HAP-1 (cell line): ENCODE data around the gene MRM1.

Experiments used
- DNase-seq, 2 experiments: peaks; one replicate each; pipeline ENCODE4 v3.0.0-alpha.2; 2016 to 2020; ENCODE audit warnings: low spot score in 2 of 2
- H3K27me3 ChIP-seq: fragments of 250-450 bp; sonication (Bioruptor Pico); 2 replicates; pipeline ENCODE4 v1.5.1; 2020; ENCODE audit warnings: low read depth, mild to moderate bottlenecking, moderate library complexity
- H3K36me3 ChIP-seq: fragments of 250-450 bp; sonication (Bioruptor Pico); replicated peaks from 2 replicates; pipeline ENCODE4 v1.5.1; 2020; ENCODE audit warnings: mild to moderate bottlenecking
- H3K4me1 ChIP-seq: fragments of 250-450 bp; sonication (Bioruptor Pico); 2 replicates; pipeline ENCODE4 v1.5.1; 2020; ENCODE audit warnings: mild to moderate bottlenecking
- H3K4me3 ChIP-seq: fragments of 250-450 bp; sonication (Bioruptor Pico); 2 replicates; pipeline ENCODE4 v1.5.1; 2020; ENCODE audit warnings: mild to moderate bottlenecking, moderate library complexity
- H3K9me3 ChIP-seq: fragments of 250-450 bp; sonication (Bioruptor Pico); 2 replicates; pipeline ENCODE4 v1.5.1; 2020; ENCODE audit warnings: mild to moderate bottlenecking, moderate library complexity
- in situ Hi-C: fragments of 300-500 bp; cut with MboI; formaldehyde crosslinking; loops from 3 replicates; pipeline ENCODE4 v1.14.3; 2020; ENCODE audit warnings: low sequenced_read_pairs, inconsistent platforms, mixed read lengths

The MRM1 gene

DNA sequence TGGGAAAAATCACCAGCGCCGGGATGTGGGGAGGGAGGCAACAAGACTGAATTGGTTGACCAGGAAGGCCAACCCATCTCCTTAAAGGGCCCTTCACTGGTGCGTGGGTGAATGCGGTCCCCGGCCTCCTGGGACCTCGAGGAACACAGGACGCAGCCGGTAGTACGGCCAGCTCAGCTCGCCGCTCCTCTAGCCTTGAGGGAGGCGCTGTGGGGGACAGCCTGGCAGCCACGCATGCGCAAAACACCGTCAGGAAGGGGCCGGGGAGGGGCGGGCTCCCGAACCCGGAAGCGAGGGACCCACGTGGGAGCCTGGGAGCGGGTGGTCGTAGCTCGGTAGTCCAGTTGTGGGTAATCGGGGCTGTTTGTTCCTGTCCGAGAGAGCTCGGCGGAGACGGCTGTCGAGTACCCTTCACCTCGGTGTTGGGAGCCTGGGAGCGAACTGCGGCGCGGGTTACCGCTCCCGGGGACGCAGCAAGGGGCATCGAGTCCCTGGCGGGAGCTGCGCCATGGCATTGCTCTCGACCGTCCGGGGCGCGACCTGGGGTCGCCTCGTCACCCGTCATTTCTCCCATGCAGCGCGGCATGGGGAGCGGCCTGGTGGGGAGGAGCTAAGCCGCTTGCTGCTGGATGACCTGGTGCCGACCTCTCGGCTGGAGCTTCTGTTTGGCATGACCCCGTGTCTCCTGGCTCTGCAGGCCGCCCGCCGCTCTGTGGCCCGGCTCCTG is at the start of gene MRM1:
MRM1 (plus strand) TSS at position 281 of the 727 bp plus-strand sequence; CDS start at position 509, 228 bp downstream.
- peaks cover 18% of the 10 kb centered on the region for H3K4me1 ChIP-seq
- peak within 1 kb of the TSS; percentile 89 for H3K4me3 ChIP-seq
- H3K27me3 ChIP-seq, result no peaks in the 10 kb centered on the region
- in situ Hi-C loops, result loop anchor here (25.0 kb wide), 2 partner anchors 636 to 761 kb away; no protein-coding TSS in a partner anchor
- no peaks in the 10 kb centered on the region for H3K9me3 ChIP-seq
- peaks cover 9% of the 10 kb centered on the region; the same call in 1 of the 2 replicates for H3K36me3 ChIP-seq
- DNase-seq, result peak; percentile 91 to 98

- Histone ChIP-seq H3K4me1 (peaks cover 10% of the 10 kb centered on the region), H3K4me3 (no peak overlapping the region), H3K9me3 (no peaks in the 10 kb centered on the region), H3K27me3 (no peaks in the 10 kb centered on the region), H3K36me3 (peaks cover 21% of the 10 kb centered on the region)
- in situ Hi-C loops, result no loop called here
- no peak for DNase-seq
Observed at GRCh38 chr17:36553459-36553858, 47.9 kb upstream of the MRM1 start.

- Histone ChIP-seq H3K27me3 (no peaks in the 10 kb centered on the region), H3K9me3 (no peaks in the 10 kb centered on the region), H3K4me1 (no peaks in the 10 kb centered on the region), H3K36me3 (peaks cover 82% of the 10 kb centered on the region), H3K4me3 (no peak overlapping the region)
- in situ Hi-C loops, result no loop called here
- no peak for DNase-seq
Observed at GRCh38 chr17:36566081-36566480, 35.3 kb upstream of the MRM1 start.

GRCh38 chr17:36575028-36575427 is 26.4 kb upstream of the MRM1 start:
- in situ Hi-C loops, result no loop called here
- no peak overlapping the region for H3K4me3 ChIP-seq
- H3K9me3 ChIP-seq, result no peaks in the 10 kb centered on the region
- no peaks in the 10 kb centered on the region for H3K27me3 ChIP-seq
- peaks cover 35% of the 10 kb centered on the region for H3K36me3 ChIP-seq
- peaks cover 28% of the 10 kb centered on the region for H3K4me1 ChIP-seq
- no peak for DNase-seq

DNA sequence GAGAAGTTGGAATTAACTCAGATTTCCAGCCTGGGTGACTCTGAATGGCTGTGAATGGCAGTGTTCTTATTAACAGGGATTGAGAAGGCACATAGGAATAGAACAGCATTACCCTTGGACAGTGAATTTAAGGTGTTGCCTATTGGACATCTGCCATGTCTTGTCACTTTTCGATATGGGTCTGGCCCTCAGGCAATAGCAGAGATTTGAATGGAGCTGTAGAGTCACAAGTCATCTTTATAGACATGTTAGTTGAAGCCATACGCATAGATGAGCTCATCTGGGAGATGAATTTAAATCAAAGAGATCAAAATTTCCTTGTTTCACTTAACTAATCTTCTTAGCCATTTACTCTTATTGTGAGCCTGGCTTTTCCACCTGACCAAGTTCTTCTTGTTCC is 24.6 kb upstream of the MRM1 start:
- DNase-seq, result peak; percentile 29 to 43
- in situ Hi-C loops, result no loop called here
- H3K4me3 ChIP-seq, result no peak overlapping the region
- peaks cover 40% of the 10 kb centered on the region for H3K36me3 ChIP-seq
- peaks cover 28% of the 10 kb centered on the region for H3K4me1 ChIP-seq
- no peaks in the 10 kb centered on the region for H3K27me3 ChIP-seq
- H3K9me3 ChIP-seq, result no peaks in the 10 kb centered on the region

DNA sequence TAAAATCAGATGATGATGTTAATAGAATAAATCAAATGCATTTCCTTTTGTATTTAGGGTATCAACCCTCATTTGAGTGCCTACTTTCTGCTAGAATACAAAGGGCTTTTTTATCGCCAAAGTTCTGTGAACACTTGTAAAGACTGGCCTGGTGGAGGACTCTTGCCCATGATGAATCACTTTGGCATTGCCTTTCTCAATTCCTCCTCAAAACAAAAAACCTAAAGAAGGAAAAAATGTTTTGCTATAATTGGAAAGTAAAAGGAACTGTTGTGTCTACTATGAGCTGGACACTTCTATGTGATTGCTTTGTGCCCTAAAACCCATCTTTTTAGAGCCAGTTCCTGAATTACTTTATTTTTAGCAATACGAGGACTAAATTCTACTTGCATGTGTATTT is 22.7 kb upstream of the MRM1 start:
- Histone ChIP-seq H3K27me3 (no peaks in the 10 kb centered on the region), H3K4me3 (no peak overlapping the region), H3K4me1 (peaks cover 28% of the 10 kb centered on the region), H3K9me3 (no peaks in the 10 kb centered on the region), H3K36me3 (peaks cover 51% of the 10 kb centered on the region)
- in situ Hi-C loops, result no loop called here
- DNase-seq, result peak in 1 of 2 experiments; percentile 44

GRCh38 chr17:36583787-36584186 is 17.6 kb upstream of the MRM1 start:
- H3K36me3 ChIP-seq, result peaks cover 67% of the 10 kb centered on the region
- DNase-seq, result no peak
- H3K9me3 ChIP-seq, result no peaks in the 10 kb centered on the region
- in situ Hi-C loops, result no loop called here
- H3K4me1 ChIP-seq, result peaks cover 5% of the 10 kb centered on the region
- H3K27me3 ChIP-seq, result no peaks in the 10 kb centered on the region
- no peak overlapping the region for H3K4me3 ChIP-seq

GRCh38 chr17:36586138-36586537 is 15.2 kb upstream of the MRM1 start:
- no peak for DNase-seq
- Histone ChIP-seq H3K27me3 (no peaks in the 10 kb centered on the region), H3K9me3 (no peaks in the 10 kb centered on the region), H3K4me1 (no peaks in the 10 kb centered on the region), H3K36me3 (peaks cover 53% of the 10 kb centered on the region), H3K4me3 (no peak overlapping the region)
- in situ Hi-C loops, result no loop called here

- in situ Hi-C loops, result no loop called here
- no peak overlapping the region for H3K4me3 ChIP-seq
- no peak for DNase-seq
- no peaks in the 10 kb centered on the region for H3K9me3 ChIP-seq
- H3K27me3 ChIP-seq, result no peaks in the 10 kb centered on the region
- H3K4me1 ChIP-seq, result no peaks in the 10 kb centered on the region; the same call in none of the 2 replicates
- peaks cover 31% of the 10 kb centered on the region for H3K36me3 ChIP-seq
Observed at GRCh38 chr17:36590082-36590481, 11.3 kb upstream of the MRM1 start.

GRCh38 chr17:36591434-36592315 is 9.7 kb upstream of the MRM1 start, which contains the start of gene DHRS11:
Gene DHRS11, plus strand, starts transcription at chr17:36591879. Its CDS starts 131 bp downstream, at chr17:36592010.
- H3K4me3 ChIP-seq, result peak within 1 kb of the TSS; percentile 55
- H3K4me1 ChIP-seq, result no peaks in the 10 kb centered on the region; the same call in none of the 2 replicates
- peaks cover 19% of the 10 kb centered on the region for H3K36me3 ChIP-seq
- no peaks in the 10 kb centered on the region for H3K27me3 ChIP-seq
- peak; percentile 79 to 92 for DNase-seq
- in situ Hi-C loops, result no loop called here
- H3K9me3 ChIP-seq, result no peaks in the 10 kb centered on the region

DNA sequence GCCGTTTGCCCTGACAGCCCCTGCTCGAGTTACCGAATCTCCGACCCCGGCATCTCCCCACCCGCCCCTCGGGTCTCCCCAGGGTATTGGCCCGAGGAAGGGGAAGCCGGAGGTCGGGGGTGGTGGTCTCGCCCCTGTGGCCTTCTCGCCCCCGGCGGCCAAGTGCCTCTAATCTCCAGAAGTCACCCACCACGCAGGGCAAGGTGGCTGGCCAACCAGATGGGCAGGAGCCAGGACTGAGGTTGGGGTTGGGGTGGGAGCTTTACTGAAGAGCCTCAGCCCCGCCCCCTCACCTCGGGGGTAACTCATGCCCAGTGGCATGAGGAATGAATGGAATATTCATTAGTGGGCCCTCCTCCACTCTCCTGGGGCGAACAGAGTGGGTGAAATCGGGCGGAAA is 9.1 kb upstream of the MRM1 start:
- Histone ChIP-seq H3K36me3 (peaks cover 13% of the 10 kb centered on the region), H3K9me3 (no peaks in the 10 kb centered on the region), H3K27me3 (no peaks in the 10 kb centered on the region), H3K4me3 (peak overlapping the region; percentile 55), H3K4me1 (no peaks in the 10 kb centered on the region; the same call in none of the 2 replicates)
- in situ Hi-C loops, result no loop called here
- peak in 1 of 2 experiments; percentile 62 for DNase-seq

- in situ Hi-C loops, result no loop called here
- H3K27me3 ChIP-seq, result no peaks in the 10 kb centered on the region
- no peak for DNase-seq
- H3K9me3 ChIP-seq, result no peaks in the 10 kb centered on the region
- H3K4me3 ChIP-seq, result peak overlapping the region; percentile 55
- H3K4me1 ChIP-seq, result no peaks in the 10 kb centered on the region; the same call in none of the 2 replicates
- peaks cover 11% of the 10 kb centered on the region for H3K36me3 ChIP-seq
Observed at GRCh38 chr17:36592716-36593321, 8.6 kb upstream of the MRM1 start.

DNA sequence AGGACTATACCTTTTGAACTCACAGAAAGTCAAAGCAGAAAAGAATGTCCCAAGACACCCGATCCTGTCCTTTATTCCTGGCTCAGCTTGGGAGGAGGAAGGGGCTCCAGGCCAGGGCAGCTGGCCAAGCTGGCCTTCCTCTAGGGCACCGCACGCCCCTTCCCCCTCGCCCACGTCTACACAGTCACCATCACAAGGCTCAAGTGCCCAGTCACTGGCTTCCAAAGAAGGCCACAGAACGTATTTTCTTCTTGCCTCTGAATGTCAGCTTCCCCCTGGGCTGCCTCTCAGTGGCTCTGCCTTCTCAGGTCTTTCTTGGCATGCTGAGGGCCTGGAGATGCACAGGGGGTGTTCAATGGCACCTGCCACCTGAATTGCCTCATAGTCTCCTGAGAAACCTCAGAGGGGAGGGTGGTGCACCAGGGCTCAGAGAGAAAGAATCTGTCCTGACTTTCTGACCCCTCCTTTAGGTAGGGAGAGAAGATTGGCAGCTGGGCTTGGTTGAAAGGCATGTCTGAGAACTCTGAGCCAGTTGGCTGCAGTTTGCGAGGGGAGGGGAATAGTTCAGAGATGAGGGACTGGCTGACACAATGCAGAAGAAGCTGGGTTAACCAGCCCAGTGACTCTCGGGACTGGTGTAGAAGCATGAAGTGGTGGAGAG is 7.6 kb upstream of the MRM1 start:
- H3K36me3 ChIP-seq, result peaks cover 6% of the 10 kb centered on the region; the same call in 1 of the 2 replicates
- DNase-seq, result no peak
- H3K4me3 ChIP-seq, result no peak overlapping the region
- no peaks in the 10 kb centered on the region for H3K9me3 ChIP-seq
- no peaks in the 10 kb centered on the region; the same call in none of the 2 replicates for H3K4me1 ChIP-seq
- in situ Hi-C loops, result no loop called here
- H3K27me3 ChIP-seq, result no peaks in the 10 kb centered on the region
